Lung (tissue), 12 donors: ENCODE data around the gene KIAA1191. TPM values are rescaled to one million over a fixed set of nuclear protein-coding genes. Genes with fewer than 3 reads are reported as not detected.

Source experiments
- ATAC-seq: fragments of 200-7000 bp; cut with Tn5 transposase; one replicate; pipeline ENCODE4 v1.9.1; 2020; ENCODE audit warnings: moderate number of reproducible peaks; ENCODE audit not compliant: insufficient read depth, low FRiP score
- DNase-seq, 3 donors: peaks; one replicate each; pipeline ENCODE4 v3.0.0-alpha.2; 2013 to 2017
- H3K27ac ChIP-seq, 2 donors: one replicate each; pipeline ENCODE4 v1.5.1; 2013; ENCODE audit warnings: mild to moderate bottlenecking in 2 of 2, moderate library complexity in 2 of 2, control low read depth in 1 of 2, inconsistent platforms in 1 of 2, low read depth in 1 of 2, low read length in 1 of 2
- H3K27me3 ChIP-seq, 3 donors: one replicate each; pipeline ENCODE4 v1.5.1; 2013; ENCODE audit warnings: low read length in 2 of 3; ENCODE audit not compliant: control insufficient read depth in 3 of 3, insufficient read depth in 3 of 3
- H3K36me3 ChIP-seq, 4 donors: one replicate each; pipeline ENCODE4 v1.5.1; 2013; ENCODE audit warnings: low read length in 4 of 4, mild to moderate bottlenecking in 1 of 4, moderate library complexity in 1 of 4; ENCODE audit not compliant: control insufficient read depth in 4 of 4, insufficient read depth in 4 of 4
- H3K4me1 ChIP-seq, 5 donors: one replicate each; pipeline ENCODE4 v1.5.1; 2013; ENCODE audit warnings: low read length in 5 of 5, mild to moderate bottlenecking in 2 of 5, moderate library complexity in 1 of 5; ENCODE audit not compliant: control insufficient read depth in 5 of 5, insufficient read depth in 5 of 5
- H3K4me3 ChIP-seq: one replicate; pipeline ENCODE4 v1.5.1; 2013; ENCODE audit warnings: mild to moderate bottlenecking, control low read depth, moderate library complexity
- H3K9ac ChIP-seq, 2 donors: one replicate each; pipeline ENCODE4 v1.5.1; 2013; ENCODE audit warnings: low read length in 2 of 2, control low read depth in 1 of 2; ENCODE audit not compliant: insufficient read depth in 1 of 2
- H3K9me3 ChIP-seq, 4 donors: one replicate each; pipeline ENCODE4 v1.5.1; 2013; ENCODE audit warnings: low read length in 3 of 4, mild to moderate bottlenecking in 1 of 4, moderate library complexity in 1 of 4; ENCODE audit not compliant: control insufficient read depth in 4 of 4, insufficient read depth in 3 of 4
- WGBS, 2 donors: extraction: QIAGEN DNeasy Blood & Tissue Kit; methylation state at CpG; one replicate each; pipeline ENCODE4 v1.1.7; 2013; 5-methylcytosine and 5-hydroxymethylcytosine counted together
- polyA plus RNA-seq, 2 donors: library from polyadenylated mRNA; stranded (reverse); fragments of 200-250 nt; gene quantifications; one replicate each; pipeline ENCODE4 v1.2.1, GENCODE V29; 2013
- total RNA-seq, 2 donors: library from RNA; depleted of rRNA in 1 of 2; stranded (reverse); fragments of >200 nt in 1 of 2; gene quantifications; one replicate each; pipeline ENCODE4 v1.2.1, GENCODE V29; 2014 to 2021
- TF ChIP-seq, protein P1 (sequence below): IDR thresholded peaks from 2 replicates; pipeline ENCODE4 v1.5.1; 2012; ENCODE audit warnings: mild to moderate bottlenecking; ENCODE audit errors: control extremely low read depth, extremely low read depth
- donor health status: control.
- donor health status: control.
- donor health status: Bipolar disorder and iron deficiency.
- donor health status: healthy.
- donor health status: DM: yes; HTN: yes; CAD: no.

KIAA1191 gene
- total and polyA plus RNA-seq, 4 donors: 41.0 to 78.1 (median 61.8) TPM

DNA sequence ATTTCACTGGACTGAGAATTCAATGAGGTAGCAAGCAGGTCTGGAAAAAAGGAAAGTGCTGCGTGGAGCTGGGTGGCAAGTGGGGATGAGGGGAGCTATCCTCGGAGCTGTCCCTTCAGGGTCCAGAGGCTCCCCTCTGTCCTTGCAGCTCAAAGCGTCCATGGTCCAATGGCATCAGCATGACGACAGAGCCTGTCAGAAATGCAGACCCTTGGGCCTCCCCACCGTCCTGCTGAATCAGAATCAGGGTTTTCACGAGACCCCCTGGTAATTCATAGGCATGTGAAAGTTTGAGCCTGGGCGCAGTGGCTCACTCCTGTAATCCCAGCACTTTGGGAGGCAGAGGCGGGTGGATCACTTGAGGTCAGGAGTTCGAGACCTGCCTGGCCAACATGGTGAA is 32.5 kb upstream of the KIAA1191 start:
- Histone ChIP-seq H3K36me3 (peaks cover 10 to 49% (median 11%) of the 10 kb centered on the region in 4 donors), H3K9me3 (no peaks in the 10 kb centered on the region), H3K27ac (no peak overlapping the region), H3K27me3 (no peaks in the 10 kb centered on the region), H3K9ac (no peak overlapping the region), H3K4me3 (no peak overlapping the region), H3K4me1 (peaks cover 0 to 19% (median 0%) of the 10 kb centered on the region in 5 donors)
- TF ChIP-seq, protein P1, sequence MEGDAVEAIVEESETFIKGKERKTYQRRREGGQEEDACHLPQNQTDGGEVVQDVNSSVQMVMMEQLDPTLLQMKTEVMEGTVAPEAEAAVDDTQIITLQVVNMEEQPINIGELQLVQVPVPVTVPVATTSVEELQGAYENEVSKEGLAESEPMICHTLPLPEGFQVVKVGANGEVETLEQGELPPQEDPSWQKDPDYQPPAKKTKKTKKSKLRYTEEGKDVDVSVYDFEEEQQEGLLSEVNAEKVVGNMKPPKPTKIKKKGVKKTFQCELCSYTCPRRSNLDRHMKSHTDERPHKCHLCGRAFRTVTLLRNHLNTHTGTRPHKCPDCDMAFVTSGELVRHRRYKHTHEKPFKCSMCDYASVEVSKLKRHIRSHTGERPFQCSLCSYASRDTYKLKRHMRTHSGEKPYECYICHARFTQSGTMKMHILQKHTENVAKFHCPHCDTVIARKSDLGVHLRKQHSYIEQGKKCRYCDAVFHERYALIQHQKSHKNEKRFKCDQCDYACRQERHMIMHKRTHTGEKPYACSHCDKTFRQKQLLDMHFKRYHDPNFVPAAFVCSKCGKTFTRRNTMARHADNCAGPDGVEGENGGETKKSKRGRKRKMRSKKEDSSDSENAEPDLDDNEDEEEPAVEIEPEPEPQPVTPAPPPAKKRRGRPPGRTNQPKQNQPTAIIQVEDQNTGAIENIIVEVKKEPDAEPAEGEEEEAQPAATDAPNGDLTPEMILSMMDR: no peak
- 95% methylated on average over 9 of the region's 9 CpGs for WGBS, 2 donors
- ATAC-seq (no peak), DNase-seq (no peak)

DNA sequence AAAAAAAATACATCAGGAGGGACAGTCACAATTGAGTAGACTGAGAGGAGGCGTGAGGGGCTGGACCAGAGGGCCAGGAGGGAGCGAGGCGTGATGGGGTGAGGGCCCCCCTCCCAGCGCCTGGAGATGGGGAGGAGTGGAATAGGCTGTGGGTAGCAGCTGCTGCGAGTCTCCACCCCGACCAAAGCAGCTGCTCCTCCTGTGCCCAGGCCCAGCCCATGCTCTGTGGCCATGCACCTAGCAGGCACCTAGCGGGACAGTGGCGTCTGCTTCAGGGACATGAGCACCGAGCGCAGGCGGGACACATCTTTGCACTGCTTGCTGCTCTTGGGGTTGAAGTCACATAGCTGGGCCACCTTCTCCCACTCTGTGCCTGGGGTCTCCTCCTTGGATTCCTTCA is 31.0 kb upstream of the KIAA1191 start:
- DNase-seq (no peak), ATAC-seq (no peak)
- no peaks in the 10 kb centered on the region for H3K27me3 ChIP-seq
- no peaks in the 10 kb centered on the region for H3K9me3 ChIP-seq
- peaks cover 8 to 43% (median 10%) of the 10 kb centered on the region in 4 donors for H3K36me3 ChIP-seq
- no peak overlapping the region for H3K9ac ChIP-seq
- no peak overlapping the region for H3K4me3 ChIP-seq
- no peak overlapping the region for H3K27ac ChIP-seq
- 95 to 97% methylated on average over 11 of the region's 11 CpGs for WGBS, 2 donors
- TF ChIP-seq, protein P1: no peak
- peaks cover 0 to 24% (median 2%) of the 10 kb centered on the region in 5 donors for H3K4me1 ChIP-seq

- Histone ChIP-seq H3K4me1 (peaks cover 0 to 29% (median 4%) of the 10 kb centered on the region in 5 donors), H3K36me3 (peaks cover 8 to 37% (median 10%) of the 10 kb centered on the region in 4 donors), H3K27me3 (no peaks in the 10 kb centered on the region), H3K9ac (no peak overlapping the region), H3K9me3 (no peaks in the 10 kb centered on the region), H3K4me3 (no peak overlapping the region), H3K27ac (no peak overlapping the region)
- ATAC-seq (no peak), DNase-seq (no peak)
- TF ChIP-seq, protein P1: no peak
- 55 to 80% methylated on average over 4 of the region's 4 CpGs for WGBS, 2 donors
Measured at GRCh38 chr5:176391999-176392398, 30.4 kb upstream of the KIAA1191 start.

DNA sequence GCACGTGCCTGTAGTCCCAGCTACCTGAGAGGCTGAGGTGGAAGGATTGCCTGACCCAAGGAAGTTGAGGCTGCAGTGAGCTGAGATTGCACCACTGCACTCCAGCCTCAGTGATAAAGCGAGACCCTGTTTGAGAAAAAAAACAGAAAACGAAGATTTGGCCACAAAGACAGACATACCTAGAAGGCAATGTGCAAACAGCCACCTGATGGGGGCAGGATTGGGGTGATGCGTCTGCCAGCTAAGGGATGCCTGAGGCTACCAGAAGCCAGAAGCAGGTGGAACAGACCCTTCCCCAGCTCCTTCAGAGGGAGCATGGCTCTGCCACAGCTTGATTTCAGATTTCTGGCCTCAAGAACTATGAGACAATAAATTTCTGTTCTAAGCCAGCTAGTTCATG is 29.9 kb upstream of the KIAA1191 start:
- H3K4me3 ChIP-seq: no peak overlapping the region
- TF ChIP-seq, protein P1: no peak
- DNase-seq (no peak), ATAC-seq (no peak)
- H3K36me3 ChIP-seq: peaks cover 8 to 32% (median 11%) of the 10 kb centered on the region in 4 donors
- no peak overlapping the region for H3K9ac ChIP-seq
- no peaks in the 10 kb centered on the region for H3K27me3 ChIP-seq
- no peaks in the 10 kb centered on the region for H3K9me3 ChIP-seq
- no peak overlapping the region for H3K27ac ChIP-seq
- H3K4me1 ChIP-seq: peaks cover 0 to 29% (median 5%) of the 10 kb centered on the region in 5 donors
- WGBS, 2 donors: 85 to 94% methylated on average over 4 of the region's 4 CpGs
